Measurements from ENCODE around the gene POLL.

GRCh38 chr10:101566333-101567164 lies 21.5 kb downstream of the POLL start:
- TF ChIP-seq CTCF (IDR thresholded peaks at IDR 0.05) (no peak), POLR2A (IDR thresholded peaks at IDR 0.05) (no peak)

Measured in testis (tissue), 2 donors.